GM19238 (cell line): Measurements from ENCODE around the gene MACROD2.

Source experiments
- DNase-seq: peaks from one replicate; pipeline ENCODE4 v3.0.0; 2011; ENCODE audit warnings: low spot score; ENCODE audit not compliant: insufficient read length

The MACROD2 gene

DNA sequence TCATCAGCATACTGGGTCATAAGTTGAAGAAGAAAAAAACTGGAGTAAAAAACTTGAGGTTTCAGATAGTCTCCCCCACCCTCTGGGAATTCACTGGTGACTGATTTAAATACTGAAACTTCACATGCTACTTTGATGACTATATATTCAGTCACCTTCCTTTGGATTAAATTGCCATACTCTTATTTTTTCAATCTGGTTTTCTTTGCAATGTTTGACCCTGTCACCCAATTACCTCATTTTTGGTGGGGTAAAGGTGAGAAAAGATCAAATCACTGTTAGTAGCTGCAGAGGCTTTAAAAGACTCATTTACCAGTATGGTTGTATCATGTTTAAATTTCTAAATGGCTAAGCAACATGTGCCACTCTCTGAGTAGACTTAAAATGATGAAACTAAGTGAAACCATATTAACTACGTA, 1204.8 kb downstream of the MACROD2 start:
- DNase-seq, result no peak

DNA sequence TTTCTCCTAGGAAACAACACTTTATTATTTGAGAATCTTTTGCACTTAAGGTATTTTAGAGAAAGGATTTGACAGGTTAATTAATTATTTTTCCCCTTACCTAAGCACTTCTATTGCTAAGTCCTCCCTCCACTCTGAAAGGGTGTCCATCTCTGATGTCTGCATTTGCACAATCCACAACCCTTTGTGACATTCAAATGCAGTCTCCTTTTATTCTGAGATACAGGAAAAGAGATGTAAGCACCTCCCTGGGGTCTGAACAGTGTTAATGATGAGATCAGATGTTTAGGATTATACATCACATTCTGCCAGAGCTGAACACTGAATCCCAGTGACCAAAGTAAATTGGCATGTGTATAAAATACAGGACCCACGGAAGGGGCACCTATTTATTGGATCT, 1206.3 kb downstream of the MACROD2 start:
- DNase-seq, result no peak

DNA sequence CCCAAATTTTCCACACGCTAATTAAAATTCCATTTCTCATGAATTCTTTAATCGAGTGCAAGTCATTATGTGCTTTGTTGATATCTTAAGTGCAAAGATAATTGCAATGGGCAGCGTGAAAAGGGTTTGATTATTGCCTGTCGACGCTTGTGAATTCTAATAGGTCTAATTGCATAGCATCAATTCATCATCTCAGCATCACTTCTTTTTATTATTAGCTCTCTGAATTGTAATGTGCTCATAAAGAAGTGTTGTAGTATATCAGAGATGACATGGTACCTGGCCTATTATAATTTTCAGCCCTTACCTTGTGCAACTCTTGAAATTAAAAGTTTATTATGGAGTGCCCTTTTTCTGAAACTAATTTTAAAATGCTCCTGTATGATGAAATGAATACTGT, 1208.9 kb downstream of the MACROD2 start:
- DNase-seq, result no peak

DNA sequence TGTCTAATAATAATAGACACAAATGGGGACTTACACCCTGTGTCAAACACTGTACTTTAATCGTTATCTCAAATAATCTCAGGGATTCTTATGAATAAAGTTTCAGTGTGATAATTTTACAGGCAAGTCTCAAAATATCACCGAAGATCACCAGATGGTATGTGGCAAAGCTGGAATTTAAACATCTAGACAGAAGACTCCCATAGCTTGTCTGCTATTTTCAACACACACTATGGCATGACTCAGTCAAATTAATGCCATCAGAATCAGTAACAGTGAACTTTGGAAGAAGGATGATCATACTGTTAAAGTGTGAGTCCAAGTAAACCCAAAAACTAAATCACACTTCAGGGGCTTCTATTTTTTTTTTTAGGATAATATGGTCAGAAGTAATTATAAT, 1209.7 kb downstream of the MACROD2 start:
- DNase-seq, result no peak

DNA sequence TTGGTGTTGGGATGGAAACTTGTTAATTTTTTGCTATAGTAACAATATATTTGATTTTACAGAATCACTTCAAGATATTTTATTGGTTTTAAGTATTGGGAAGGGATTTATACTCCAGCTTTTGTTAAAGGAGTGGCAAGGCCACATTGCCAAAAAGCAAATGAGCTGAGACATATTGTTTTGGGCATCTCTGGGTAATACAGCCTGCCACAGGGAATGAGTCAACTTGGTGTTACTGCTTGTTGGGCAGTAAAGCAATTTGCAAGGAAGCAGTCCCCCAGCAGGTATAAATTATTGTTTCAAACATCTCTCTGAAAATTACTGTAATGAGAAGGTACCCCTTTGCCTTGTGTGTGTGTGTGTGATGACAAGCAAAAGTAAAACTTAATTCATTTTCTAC, 1210.4 kb downstream of the MACROD2 start:
- no peak for DNase-seq

DNA sequence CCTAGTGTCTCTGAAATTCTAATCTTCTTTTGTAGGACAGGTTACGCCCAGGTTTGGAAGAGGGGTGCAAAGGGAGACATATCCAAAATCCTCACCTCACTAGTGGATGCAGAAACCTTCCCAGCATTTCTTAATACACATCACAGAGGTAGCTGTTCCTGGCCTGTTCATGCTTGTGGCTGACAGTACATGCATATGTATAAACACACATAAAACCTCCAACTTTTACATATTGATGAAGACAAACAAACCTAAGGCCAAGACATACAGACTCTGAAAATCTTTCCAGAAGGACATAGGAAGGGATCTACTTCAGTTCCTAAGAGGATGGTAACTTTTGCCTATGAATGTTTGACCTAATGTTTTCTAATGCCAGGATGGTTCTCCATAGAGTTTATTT, 1214.2 kb downstream of the MACROD2 start:
- no peak for DNase-seq

DNA sequence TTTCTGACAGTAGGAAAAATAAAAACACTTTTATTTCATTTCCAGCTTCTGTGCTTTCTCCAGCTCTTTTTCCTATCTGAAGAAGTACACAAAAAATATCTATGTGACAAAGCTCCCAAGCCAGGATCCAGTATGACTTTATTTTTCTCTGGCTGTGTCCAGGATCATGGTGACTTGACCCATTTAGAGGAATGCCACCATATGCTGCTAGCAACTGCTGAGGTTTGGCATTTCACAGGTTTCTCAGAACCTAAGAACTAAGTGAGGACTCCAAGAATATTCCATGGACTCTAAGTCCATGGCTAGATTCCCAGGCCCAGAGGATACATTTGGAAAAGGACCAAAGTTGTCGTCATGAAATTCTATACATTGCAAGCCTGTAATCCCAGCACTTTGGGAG, 1218.7 kb downstream of the MACROD2 start:
- no peak for DNase-seq

DNA sequence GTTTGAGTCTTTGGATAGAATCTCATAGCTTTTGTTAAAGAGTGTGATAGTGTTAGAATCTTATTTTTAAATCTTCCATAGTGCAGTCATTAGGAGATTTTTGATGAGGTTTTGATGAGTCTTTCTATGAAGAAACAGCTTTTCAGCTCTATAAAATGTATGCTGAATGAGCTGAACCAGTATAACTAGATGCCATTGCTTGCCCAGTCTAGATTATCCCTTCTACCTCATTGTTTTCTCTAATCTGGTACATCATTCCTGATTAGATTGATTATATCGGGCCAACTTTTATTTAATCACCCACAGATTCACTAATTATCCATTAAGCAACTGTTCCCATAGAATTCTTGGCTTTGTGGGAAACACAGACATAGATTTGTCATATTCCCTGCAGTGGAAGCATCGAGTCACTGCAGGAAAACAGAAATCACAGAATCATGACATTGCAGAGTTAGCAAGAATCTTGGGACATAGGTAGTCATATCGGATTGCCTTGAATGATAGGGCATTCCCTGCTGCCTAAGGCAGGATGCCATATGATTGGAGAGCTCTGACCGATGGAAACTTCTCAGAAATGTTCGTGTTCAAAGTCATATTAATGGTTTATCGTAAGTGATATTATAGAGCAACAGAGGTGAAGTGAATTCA, 1224.8 kb downstream of the MACROD2 start:
- no peak for DNase-seq

DNA sequence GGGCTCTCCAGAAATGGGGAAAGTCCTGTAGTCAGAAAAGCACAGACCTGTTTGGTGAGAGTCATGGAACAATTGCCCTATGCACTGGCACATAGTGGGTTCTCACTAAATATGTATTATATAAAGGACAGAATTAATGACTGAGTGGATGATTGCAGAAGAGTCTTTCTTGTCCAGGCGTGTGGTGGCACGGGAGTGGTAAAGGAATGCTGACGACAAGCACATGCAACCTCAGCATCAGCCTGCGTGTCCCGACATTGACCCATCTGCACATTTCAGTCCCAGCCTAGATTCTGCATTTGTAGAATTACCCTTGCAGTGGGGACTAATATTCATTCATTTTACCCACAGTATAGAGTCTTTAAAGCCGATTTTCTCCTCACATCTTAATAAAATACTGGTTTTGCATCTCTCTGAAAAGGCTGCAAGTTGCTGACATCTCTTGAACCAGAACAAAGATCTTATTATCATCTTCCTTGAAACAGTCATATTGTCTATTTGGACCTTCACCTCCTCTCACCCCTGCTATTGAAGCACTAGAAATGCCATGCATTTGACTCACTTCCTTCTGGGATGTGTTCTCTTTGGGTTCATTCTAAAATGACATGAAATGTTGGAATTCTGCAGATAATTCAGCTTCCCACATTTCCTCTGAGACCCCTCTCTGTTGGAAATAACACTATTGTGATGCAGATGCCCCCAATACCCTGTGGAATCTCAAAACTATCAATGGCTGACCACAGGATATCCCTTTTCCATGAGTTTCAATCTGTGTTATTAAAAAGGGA, 1225.7 kb downstream of the MACROD2 start:
- DNase-seq, result no peak

DNA sequence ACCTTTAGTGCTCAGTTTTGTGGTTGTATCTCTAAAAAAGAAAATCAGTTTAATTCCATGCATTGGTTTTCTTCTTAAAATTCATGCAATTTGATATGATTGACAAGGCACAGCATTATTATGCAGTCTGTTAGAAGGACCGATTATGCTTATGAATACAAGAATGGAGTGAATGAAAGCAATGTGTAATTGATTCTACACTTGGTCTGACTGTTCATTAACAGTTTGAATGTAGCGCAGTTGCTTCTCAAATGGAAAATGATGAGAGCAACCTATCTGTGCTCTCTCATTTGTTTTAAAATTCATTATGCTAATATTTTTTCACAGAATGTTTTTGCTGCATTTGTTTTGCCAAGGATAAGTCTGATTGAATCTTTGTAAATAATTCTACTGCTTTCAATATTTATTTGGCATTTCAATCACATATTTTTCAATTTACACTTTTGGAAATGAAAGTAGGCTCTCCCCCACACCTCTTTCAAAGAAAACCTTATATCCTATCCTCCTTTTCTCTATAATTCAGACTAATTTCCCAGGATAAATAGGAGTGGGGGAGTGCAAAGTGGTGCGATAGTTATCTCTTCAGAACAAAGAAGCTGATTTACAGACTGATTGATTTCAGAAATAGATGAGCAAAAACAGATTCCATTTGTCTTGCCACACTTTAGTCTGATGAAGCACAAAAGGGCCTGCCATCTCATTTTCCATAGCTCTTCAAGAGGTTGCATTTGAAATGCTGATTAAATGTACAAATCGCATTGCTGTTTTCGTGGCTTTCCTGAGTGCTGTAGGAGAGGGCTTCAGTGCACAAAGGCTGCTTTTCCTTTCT, 1227.4 kb downstream of the MACROD2 start:
- no peak for DNase-seq

DNA sequence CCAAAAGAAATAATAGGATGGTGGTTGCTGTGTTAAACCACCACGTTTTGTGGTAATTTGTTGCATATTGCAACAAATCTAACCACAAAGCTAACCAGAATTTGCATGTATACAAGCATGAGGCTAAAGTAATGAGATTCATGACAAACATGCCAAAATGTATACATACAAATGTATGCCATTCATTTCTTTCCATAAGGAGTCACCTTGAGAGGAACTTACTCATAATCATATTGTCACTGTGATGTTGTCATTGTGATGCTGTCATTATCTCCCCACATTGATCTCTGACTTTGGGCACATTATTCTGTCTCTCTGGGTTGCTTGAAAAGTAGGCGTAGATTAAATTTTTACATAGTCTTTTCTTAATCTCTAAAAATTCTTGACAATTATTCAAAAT, 1228.9 kb downstream of the MACROD2 start:
- no peak for DNase-seq

DNA sequence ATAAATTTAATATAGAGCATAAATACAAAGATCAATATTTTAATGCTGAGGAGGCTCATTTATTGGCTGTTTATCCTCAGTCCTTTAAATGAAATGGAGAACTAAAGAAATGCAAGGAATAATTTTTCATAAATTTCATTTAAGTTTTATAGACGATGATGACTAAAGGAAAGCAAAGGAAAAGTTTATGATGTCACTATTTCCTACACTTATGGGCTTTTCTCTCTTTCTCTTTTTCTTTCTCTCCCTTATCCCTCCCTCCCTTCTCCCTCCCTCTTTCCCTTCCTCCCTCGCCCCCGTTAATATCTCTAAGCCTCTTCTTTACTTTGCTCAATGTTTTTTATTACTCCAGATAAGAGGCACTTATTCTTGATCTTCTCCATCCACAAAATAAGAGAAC, 1231.8 kb downstream of the MACROD2 start:
- DNase-seq, result no peak

DNA sequence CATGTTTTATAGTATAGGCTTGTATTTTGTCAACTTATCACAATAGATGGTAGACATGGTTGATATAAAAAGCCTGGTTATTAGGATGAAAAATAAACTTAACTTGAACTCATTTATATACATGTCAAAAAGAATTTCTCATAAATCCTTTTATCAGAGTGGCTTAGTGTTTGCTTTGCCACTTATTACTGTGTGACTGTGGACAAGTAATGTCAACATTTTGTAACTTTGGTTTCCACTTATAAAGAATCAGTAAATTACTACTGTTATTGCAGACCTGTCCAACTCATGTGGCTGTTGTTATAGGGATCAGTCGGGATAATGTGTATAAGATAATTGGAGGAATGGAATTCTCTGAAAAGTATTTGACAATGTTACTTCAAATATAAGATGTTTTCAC, 1236.9 kb downstream of the MACROD2 start:
- DNase-seq, result no peak

DNA sequence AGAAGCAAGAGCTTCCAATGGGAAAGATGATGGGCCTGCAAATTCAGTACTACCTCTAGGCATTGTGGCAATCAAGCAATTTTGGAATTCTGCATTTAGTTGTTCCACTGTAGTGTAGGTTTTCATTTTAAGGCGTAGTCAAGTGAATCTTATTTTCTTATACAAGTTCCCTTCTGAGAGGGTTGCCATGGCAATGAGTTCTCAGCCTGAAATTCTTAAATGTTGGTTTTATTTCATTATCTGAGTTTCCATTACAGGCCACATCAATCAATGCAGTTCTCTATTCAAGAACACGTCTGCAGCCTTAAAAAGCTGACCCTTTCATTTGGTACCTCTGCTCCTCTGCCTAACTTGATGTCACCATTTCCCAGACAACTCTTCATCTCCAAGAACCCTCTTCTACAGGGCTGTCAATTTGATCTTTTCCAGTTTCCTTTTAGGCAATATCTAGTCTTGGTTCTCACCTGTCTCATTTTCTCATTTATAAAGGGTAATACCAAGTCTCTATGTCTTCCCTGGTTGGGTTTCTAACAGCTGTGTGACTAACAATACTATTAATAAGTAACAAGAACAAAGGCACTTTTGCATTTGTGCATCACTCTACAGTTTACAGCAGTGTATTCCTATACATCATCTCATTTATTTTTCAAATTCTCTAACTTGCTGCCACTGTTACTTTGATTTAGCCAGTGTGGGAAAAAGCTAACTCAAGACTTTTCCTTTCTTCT, 1240.3 kb downstream of the MACROD2 start:
- no peak for DNase-seq

DNA sequence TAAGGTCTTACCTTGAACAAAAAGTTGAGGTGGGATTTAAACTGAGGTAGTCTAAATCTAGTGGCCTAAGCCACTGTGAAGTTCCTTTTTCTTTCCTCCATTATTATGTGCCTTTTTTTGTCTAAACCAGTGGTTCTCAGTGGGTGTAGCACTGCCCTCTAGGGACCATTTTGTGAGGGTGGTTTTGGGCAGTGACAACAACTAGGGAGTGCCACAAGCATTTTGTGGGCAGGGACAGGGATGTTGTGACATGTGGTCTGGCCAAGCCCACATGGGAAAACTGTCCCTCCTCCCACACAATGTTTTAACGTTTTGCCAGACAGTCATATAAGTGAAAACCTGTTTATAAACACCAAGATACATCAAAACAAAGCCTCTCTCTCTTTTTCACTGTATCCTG, 1241.5 kb downstream of the MACROD2 start:
- DNase-seq, result no peak

DNA sequence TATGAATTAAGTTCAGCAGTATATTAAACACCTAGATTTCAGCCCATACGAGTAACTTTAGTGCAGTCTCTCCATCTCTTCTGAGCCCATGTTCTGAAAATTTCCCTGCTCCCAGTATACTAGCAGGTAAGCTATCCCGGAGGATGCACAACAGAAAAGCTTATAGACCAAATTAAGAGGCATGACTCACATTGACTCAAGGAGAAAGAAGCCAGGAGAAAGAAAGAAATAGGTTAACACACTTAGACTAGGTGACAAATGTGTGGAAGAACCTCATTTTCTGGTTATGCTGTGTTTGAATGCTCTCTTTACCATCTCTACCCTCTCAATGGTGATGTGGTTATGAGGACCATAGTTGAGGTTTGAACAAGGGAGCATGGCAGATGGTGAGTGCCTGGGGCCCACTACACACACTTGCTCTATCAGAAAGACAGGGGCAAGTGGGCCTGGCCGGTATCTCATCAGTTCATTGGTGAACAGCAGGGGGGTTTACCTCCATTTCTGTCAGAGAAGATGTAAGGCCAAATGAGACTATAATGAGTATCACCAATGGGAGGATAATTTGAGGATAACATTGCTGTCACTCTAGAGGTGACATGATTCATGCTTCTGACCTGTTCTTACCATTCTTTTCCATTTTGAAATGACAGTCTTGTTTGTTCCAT, 1244.4 kb downstream of the MACROD2 start:
- no peak for DNase-seq

DNA sequence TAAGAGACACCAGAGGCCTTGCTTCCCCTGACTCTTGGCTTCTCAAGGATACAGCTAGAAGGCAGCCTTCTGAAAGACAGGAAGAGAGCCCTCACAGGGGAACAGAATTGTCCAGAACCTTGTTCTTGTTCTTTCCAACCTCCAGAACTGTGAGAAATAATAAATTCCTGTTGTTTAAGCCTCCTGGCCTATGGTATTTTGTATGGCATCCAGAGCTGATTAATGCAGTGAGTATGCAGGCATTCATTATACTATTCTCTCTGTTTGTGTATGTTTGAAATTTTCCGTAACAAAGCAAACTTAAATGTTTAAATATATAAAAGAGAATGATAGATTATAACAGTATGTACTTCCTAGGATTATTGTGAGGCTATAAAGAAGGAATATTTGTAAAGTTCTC, 1245.5 kb downstream of the MACROD2 start:
- no peak for DNase-seq

DNA sequence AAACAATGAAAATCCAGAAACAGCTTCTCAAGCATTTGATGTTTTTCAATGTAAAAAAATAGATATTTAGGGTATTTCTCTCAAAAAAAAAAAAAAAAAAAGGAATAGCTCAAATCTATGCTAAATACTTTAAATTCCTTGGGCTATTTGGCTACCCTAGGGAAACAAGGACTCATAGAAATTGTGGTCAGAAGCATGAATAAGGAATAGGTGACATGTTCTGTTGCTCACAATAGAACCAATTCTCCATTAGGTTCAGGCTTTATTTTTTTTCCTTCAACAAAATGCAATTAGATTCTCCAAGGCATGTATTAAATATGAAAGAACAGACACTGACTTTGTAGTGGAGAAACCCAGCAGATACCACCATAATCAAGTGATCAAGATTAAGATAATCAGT, 1246.4 kb downstream of the MACROD2 start:
- no peak for DNase-seq

DNA sequence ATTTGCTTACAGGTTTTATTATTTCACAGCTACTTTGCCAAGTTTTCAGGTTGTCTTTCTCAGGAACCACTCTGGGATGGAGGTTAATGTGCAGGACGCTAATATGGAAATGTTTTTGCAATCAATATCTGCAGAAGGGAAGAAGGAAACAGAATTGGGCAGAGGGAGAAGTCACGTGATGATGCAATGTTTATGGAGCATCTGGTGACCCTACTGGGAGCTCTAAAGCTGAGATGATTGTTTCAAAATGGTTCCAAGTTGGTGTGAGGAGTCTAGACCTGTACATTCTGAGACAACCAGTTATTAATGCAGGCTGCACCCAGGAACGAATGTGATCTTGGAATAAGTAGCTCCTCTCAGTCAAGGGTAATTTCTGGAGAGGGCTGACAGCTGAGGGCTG, 1247.5 kb downstream of the MACROD2 start:
- DNase-seq, result no peak

DNA sequence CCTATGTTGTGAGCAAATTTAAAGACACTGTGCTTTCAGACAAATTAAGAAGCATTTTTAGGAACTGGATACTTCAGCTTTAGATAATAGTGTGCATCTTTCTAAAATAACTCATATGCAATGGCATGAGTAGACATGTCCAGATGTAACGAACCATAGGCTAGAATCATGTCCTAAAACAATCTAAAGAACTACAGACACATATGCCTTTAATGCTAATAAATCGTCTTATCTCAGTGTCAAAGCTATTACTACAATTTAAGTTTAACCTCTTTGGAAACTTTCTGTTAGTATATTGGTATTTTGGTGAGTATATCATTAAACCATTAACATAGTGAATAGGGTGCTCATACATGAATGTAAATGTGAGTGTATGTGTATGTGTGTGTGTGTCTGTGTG, 1250.6 kb downstream of the MACROD2 start:
- no peak for DNase-seq
